Activated CD4-positive, CD25-positive, alpha-beta regulatory T cell (primary cell): ENCODE results near the gene GRIN1.

Source experiments
- DNase-seq, 4 experiments: peaks; one replicate each; lab custom pipeline; 2025; lab: John Stamatoyannopoulos, UW

Gene GRIN1

DNA sequence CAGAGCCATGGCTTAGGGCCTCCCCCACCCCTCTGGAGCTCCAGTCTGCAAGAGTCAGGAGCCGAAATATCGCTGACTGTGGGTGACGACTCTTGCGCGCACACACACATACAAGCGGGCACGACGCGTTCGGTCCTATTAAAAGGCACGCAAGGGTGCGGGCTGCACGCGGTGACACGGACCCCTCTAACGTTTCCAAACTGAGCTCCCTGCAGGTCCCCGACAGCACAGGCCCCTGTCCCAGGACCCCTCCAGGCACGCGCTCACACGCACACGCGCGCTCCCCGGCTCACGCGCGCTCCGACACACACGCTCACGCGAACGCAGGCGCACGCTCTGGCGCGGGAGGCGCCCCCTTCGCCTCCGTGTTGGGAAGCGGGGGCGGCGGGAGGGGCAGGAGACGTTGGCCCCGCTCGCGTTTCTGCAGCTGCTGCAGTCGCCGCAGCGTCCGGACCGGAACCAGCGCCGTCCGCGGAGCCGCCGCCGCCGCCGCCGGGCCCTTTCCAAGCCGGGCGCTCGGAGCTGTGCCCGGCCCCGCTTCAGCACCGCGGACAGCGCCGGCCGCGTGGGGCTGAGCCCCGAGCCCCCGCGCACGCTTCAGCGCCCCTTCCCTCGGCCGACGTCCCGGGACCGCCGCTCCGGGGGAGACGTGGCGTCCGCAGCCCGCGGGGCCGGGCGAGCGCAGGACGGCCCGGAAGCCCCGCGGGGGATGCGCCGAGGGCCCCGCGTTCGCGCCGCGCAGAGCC, at the start of gene GRIN1:
TSS of gene GRIN1 (plus strand) at position 433 of the 746 bp plus-strand sequence. CDS start 333 bp downstream, outside the sequence.
- no peak for DNase-seq

GRCh38 chr9:137089232-137089947, 49.6 kb upstream of the GRIN1 start:
- no peak for DNase-seq

- peak; percentile 57 to 79 (median 72) for DNase-seq
Observed at GRCh38 chr9:137095664-137096517, 43.1 kb upstream of the GRIN1 start.

GRCh38 chr9:137096785-137097546, 42.0 kb upstream of the GRIN1 start:
- no peak for DNase-seq

GRCh38 chr9:137097761-137098462, 41.0 kb upstream of the GRIN1 start:
- no peak for DNase-seq

DNA sequence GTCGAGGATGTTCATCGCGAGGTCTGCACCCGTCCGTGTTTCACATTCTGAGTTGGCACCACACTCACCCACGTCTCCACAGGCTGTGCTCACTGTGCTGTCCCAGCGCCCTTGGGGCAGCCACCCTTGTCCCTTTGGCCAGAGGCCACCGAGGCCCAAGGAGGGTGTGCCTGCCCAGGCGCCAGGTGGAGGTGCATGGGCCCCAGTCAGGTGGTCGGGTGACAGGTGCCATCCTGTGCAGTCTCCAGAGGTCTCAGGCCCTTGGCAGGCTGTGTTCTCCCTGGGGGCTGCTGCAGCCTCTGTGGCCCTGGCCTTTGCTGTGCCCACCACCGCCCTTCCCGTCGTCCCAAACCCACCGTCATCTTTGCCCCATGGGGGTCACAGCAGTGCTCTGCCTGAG, 39.7 kb upstream of the GRIN1 start:
- DNase-seq, result no peak

- no peak for DNase-seq
Observed at GRCh38 chr9:137103206-137103999, 35.6 kb upstream of the GRIN1 start.

DNA sequence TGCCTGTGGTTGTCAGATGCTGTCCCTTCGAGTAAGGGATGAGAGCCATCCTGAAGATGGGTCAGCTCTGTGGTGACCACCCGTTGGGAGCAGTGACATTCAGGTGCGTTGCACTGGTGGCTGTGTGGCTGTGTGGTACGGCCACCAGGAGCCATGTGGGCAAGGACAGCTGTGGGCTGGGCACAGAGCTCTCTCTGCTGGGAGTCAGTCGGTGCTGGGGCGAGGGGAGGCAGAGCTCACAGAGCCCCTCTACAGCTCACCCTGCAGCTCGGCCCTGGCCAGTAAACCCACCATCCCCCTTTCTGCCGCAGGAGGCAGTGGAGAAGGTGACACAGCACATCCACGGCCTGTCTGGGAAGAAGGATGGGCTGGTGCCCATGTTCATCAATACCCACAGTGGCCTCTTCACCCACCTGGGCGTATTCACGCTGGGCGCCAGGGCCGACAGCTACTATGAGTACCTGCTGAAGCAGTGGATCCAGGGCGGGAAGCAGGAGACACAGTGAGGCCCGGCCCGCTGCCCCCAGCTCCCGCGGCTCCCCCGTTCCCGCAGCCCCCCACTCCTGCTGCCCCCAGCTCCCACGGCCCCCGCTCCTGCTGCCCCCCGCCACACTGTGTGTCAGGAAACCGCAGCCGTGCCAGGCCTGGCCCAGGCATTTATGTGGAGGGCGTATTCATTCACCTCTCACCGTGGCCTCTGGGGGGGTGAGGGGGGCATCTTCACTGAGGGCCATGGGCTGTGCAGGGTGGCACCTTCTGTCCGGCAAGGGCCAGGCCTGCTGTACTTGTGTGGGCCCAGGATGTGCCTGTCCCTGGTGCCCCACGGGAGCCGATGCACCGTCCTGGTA, 32.9 kb upstream of the GRIN1 start:
- DNase-seq, result no peak

GRCh38 chr9:137106662-137107250, 32.2 kb upstream of the GRIN1 start:
- DNase-seq, result no peak

DNA sequence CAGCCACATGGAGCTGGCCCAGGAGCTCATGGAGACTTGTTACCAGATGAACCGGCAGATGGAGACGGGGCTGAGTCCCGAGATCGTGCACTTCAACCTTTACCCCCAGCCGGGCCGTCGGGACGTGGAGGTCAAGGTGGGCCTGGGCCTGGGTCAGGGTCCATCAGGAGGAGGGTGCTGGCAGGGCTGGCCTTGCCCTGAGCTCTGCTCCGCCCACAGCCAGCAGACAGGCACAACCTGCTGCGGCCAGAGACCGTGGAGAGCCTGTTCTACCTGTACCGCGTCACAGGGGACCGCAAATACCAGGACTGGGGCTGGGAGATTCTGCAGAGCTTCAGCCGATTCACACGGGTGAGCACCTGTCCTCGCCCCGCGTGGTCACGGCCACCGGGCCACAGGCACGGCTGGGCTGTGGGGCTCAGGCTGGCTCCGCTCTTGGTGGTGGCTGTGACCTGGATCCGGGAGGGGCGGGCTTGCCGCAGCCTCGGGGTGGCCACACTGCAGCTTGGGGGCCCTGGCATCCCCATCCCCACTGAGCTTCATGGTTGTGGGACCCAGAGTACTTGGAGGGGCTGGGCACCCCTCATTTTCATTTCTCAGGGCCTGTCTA, 31.5 kb upstream of the GRIN1 start:
- no peak for DNase-seq

GRCh38 chr9:137107982-137108381, 31.0 kb upstream of the GRIN1 start:
- DNase-seq, result no peak

DNA sequence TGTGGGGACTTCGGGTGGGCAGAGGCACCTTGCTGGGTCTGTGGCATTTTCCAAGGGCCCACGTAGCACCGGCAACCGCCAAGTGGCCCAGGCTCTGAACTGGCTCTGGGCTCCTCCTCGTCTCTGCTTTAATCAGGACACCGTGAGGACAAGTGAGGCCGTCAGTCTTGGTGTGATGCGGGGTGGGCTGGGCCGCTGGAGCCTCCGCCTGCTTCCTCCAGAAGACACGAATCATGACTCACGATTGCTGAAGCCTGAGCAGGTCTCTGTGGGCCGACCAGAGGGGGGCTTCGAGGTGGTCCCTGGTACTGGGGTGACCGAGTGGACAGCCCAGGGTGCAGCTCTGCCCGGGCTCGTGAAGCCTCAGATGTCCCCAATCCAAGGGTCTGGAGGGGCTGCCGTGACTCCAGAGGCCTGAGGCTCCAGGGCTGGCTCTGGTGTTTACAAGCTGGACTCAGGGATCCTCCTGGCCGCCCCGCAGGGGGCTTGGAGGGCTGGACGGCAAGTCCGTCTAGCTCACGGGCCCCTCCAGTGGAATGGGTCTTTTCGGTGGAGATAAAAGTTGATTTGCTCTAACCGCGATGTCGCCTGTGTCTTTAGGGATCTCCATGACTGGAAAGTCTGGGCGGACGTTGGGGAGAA, 30.2 kb upstream of the GRIN1 start:
- DNase-seq, result no peak

GRCh38 chr9:137109250-137110146, 29.5 kb upstream of the GRIN1 start:
- DNase-seq, result no peak

DNA sequence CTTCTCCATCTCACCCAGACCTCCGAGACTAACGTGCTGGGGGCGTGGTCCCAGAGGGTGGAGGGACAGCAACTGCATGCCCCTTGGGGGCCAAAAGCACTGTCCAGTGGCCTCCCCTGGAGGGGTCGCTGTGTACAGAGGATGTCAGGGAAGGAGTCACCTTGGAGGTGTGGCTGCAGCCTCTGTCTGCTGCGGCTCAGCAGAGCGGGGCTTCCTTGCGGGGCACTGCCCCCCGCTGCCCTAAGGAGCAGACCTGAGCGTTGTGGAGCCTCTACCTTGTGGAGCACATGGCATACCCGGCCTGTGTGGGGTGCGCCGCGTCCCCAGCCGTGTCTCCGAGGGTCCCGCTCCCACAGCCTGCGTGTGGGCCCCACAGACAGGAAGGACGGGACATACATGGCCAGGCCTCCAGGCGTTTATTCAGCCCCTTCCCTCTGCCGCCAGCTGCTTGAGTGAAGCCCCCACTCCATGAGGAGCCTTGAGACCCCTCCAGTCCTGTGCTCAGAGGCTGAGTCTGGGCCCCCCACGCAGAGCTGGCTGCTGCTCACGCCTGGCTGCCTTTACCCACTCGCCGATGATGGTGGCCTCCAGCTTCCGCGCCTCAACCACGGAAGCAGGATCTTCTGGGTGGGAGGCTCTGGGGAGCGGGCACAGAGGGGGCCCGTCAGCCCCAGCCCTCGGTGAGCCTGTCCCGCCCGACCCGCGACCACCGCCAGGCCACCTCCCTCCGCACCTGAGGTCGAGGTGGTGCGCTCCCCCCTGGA, 28.6 kb upstream of the GRIN1 start:
- no peak for DNase-seq

DNA sequence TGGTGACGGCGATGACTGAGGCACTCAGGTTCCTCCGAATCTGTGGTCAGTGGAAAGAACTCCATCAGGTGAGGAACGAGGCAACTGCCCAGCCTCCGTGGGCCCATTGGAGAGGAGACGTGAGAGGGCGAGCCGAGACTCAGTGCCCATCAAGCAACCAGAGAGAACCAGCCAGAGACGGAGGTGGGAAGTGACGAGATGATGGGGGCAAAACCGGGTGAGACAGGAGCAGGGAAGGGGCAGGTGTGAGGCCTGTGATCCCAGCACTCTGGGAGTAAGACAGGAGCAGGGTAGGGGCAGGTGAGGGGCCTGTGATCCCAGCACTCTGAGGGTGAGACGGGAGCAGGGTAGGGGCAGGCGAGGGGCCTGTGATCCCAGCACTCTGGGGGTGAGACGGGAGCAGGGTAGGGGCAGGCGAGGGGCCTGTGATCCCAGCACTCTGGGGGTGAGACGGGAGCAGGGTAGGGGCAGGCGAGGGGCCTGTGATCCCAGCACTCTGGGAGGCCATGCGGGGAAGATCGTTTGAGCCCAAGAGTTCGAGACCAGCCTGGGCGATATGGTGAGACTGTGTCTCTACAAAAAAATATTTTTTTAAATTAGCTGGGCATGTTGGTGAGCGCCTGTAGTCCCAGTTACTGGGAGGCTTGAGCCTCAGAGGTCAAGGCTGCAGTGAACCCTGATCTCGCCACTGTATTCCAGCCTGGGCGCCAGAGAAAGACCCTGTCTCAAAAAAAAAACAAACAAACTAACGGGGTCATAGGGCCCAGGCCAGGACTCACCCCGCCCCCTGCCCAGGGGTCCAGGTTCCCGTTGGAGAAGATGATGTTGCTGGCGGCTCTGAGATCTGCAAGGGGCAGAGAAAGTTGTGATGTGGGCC, 27.8 kb upstream of the GRIN1 start:
- DNase-seq, result no peak
